ENCODE results near the gene FAM124A. TPM values are rescaled to one million over a fixed set of nuclear protein-coding genes. Genes with fewer than 3 reads are reported as not detected.

The FAM124A gene
- total RNA-seq, 1 experiment from 2014 or later, result 3.1 TPM

DNA sequence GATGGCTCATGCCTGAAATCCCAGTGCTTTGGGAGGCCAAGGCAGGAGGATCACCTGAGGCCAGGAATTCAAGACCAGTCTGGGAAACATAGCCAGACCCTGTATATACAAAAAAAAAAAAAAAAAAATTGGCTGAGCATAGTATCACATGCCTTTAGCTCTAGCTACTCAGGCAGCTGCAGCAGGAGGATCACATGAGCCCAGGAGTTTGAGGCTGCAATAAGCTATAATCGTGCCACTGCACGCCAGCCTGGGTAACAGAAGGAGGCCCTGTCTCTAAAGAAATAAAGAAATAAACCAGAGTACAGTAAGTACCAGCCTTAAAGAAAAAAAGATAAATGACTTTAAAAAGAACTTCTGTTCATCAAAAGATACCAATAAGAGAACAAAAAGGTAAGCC lies 52.9 kb downstream of the FAM124A start:
- ATAC-seq, result no peak
- Histone ChIP-seq H3K79me2 (ENCODE audit: insufficient read depth, low read length) (no peaks in the 10 kb centered on the region), H3K27me3 (ENCODE audit: insufficient read depth, low read length) (no peaks in the 10 kb centered on the region), H3K9ac (ENCODE audit: low read length) (no peak overlapping the region), H3K4me3 (replicated peaks in 1 of 2; ENCODE audit: low read depth in 1 of 2, low read length in 2 of 2) (no peak overlapping the region), H3K9me2 (ENCODE audit: insufficient read depth) (no peaks in the 10 kb centered on the region), H2AFZ (ENCODE audit: low read depth, low read length, poor library complexity, severe bottlenecking) (no peak overlapping the region), H4K20me1 (ENCODE audit: insufficient read depth) (no peaks in the 10 kb centered on the region), H3K4me1 (ENCODE audit: control insufficient read depth in 1 of 2, insufficient read depth in 2 of 2, low read length in 2 of 2) (no peaks in the 10 kb centered on the region), H3K4me2 (ENCODE audit: low read length) (no peak overlapping the region), H3K27ac (ENCODE audit: low read depth, low read length) (no peak overlapping the region), H3K9me3 (ENCODE audit: control insufficient read depth in 1 of 2, insufficient read depth in 1 of 2, low read depth in 1 of 2, low read length in 2 of 2) (no peaks in the 10 kb centered on the region), H3K36me3 (ENCODE audit: control insufficient read depth in 1 of 2, insufficient read depth in 2 of 2, low read length in 2 of 2) (no peaks in the 10 kb centered on the region)
- BruUV-seq (replicated peaks), result no TSS peak
- ChIA-PET POLR2A (no interaction called here), RAD21 (ENCODE audit: low non-redundant PET in 1 of 2, low total read pairs in 2 of 2, uncharacterized antibody in 2 of 2, unreplicated experiment in 2 of 2) (no interaction called here), CTCF (no interaction called here)
- intact Hi-C loops (cut with micrococcal nuclease), result loop anchor here (10.0 kb wide), 1 partner anchor 1950 kb away; no protein-coding TSS in a partner anchor
- DNase-seq (ENCODE audit: low read depth, low spot score), result no peak
- TF ChIP-seq ELF1 (IDR thresholded peaks at IDR 0.05; ENCODE audit: borderline replicate concordance, low read depth), result no peak
- no peak for TF ChIP-seq CBX3 (IDR thresholded peaks at IDR 0.05; ENCODE audit: low read depth)
- no peak for TF ChIP-seq JUND (IDR thresholded peaks at IDR 0.05)
- TF ChIP-seq YY1 (IDR thresholded peaks at IDR 0.05; ENCODE audit: extremely low read depth, insufficient replicate concordance, low read depth, low read length), result no peak
- TF ChIP-seq EZH2phosphoT487 (IDR thresholded peaks at IDR 0.05; ENCODE audit: borderline replicate concordance), result no peak

DNA sequence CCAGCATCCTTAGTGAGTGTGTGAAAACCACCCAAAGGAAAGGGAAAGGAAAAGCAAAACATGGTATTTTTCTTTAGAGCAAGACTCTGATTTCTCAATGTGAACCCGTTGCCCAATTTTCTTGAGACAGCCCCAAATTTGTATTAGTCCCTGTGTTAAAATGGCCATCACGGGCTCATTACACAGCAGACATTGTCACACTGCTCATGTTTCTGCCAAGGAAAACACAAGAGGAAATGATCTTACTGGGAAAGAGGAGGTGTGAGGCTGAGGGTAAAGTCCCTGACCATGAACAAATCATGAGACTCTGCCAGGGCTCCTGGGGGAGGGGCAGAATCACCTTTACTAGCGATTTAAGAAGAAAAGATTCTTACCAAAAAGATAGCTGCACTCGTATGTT lies 54.4 kb downstream of the FAM124A start:
- no peaks in the 10 kb centered on the region for H3K79me2 ChIP-seq (ENCODE audit: insufficient read depth, low read length)
- no peak overlapping the region for H3K9ac ChIP-seq (ENCODE audit: low read length)
- H3K9me2 ChIP-seq (ENCODE audit: insufficient read depth), result no peaks in the 10 kb centered on the region
- DNase-seq (ENCODE audit: low read depth, low spot score) (no peak), ATAC-seq (no peak)
- no peaks in the 10 kb centered on the region for H3K4me1 ChIP-seq (ENCODE audit: control insufficient read depth in 1 of 2, insufficient read depth in 2 of 2, low read length in 2 of 2)
- TF ChIP-seq ZFX (IDR thresholded peaks at IDR 0.05), result no peak
- TF ChIP-seq SRF (IDR thresholded peaks at IDR 0.05; ENCODE audit: low read depth), result no peak
- no peak for TF ChIP-seq MAX (IDR thresholded peaks at IDR 0.05)
- TF ChIP-seq FOSL1 (IDR thresholded peaks at IDR 0.05; ENCODE audit: low read depth), result no peak
- TF ChIP-seq EZH2phosphoT487 (IDR thresholded peaks at IDR 0.05; ENCODE audit: borderline replicate concordance), result no peak
- TF ChIP-seq POLR2A (IDR thresholded peaks at IDR 0.05; ENCODE audit: borderline replicate concordance, extremely low read depth, insufficient read depth, insufficient read length), result no peak
- no peak for TF ChIP-seq TCF7L2 (IDR thresholded peaks at IDR 0.05; ENCODE audit: borderline replicate concordance, extremely low read depth, insufficient read depth, insufficient read length)
- TF ChIP-seq CEBPB (IDR thresholded peaks at IDR 0.05; ENCODE audit: low read depth), result no peak
- TF ChIP-seq, protein P1, sequence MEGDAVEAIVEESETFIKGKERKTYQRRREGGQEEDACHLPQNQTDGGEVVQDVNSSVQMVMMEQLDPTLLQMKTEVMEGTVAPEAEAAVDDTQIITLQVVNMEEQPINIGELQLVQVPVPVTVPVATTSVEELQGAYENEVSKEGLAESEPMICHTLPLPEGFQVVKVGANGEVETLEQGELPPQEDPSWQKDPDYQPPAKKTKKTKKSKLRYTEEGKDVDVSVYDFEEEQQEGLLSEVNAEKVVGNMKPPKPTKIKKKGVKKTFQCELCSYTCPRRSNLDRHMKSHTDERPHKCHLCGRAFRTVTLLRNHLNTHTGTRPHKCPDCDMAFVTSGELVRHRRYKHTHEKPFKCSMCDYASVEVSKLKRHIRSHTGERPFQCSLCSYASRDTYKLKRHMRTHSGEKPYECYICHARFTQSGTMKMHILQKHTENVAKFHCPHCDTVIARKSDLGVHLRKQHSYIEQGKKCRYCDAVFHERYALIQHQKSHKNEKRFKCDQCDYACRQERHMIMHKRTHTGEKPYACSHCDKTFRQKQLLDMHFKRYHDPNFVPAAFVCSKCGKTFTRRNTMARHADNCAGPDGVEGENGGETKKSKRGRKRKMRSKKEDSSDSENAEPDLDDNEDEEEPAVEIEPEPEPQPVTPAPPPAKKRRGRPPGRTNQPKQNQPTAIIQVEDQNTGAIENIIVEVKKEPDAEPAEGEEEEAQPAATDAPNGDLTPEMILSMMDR (IDR thresholded peaks at IDR 0.05 in 2 of 3, conservative IDR thresholded peaks at IDR 0.05 in 1 of 3; ENCODE audit: borderline replicate concordance in 1 of 3, insufficient read depth in 1 of 3, low read depth in 2 of 3, low read length in 2 of 3), result no peak
- TF ChIP-seq SIN3A (IDR thresholded peaks at IDR 0.05; ENCODE audit: low read depth), result no peak
- no peak for TF ChIP-seq ZNF274 (IDR thresholded peaks at IDR 0.05; ENCODE audit: low read depth, low read length)
- no peak for TF ChIP-seq RAD21 (IDR thresholded peaks at IDR 0.05; ENCODE audit: low read depth)
- no peak for TF ChIP-seq CBX3 (IDR thresholded peaks at IDR 0.05; ENCODE audit: low read depth)
- TF ChIP-seq EZH2 (IDR thresholded peaks at IDR 0.05), result no peak
- TF ChIP-seq EGR1 (IDR thresholded peaks at IDR 0.05; ENCODE audit: low read depth), result no peak
- TF ChIP-seq JUND (IDR thresholded peaks at IDR 0.05), result no peak
- no peak for TF ChIP-seq SP1 (IDR thresholded peaks at IDR 0.05; ENCODE audit: low read depth)
- TF ChIP-seq YY1 (IDR thresholded peaks at IDR 0.05; ENCODE audit: extremely low read depth, insufficient replicate concordance, low read depth, low read length), result no peak
- no peaks in the 10 kb centered on the region for H3K36me3 ChIP-seq (ENCODE audit: control insufficient read depth in 1 of 2, insufficient read depth in 2 of 2, low read length in 2 of 2)
- intact Hi-C loops (cut with micrococcal nuclease), result loop anchor here (10.0 kb wide), 1 partner anchor 1952 kb away; no protein-coding TSS in a partner anchor
- no peak overlapping the region for H3K4me3 ChIP-seq (replicated peaks in 1 of 2; ENCODE audit: low read depth in 1 of 2, low read length in 2 of 2)
- no peak overlapping the region for H3K27ac ChIP-seq (ENCODE audit: low read depth, low read length)
- no peaks in the 10 kb centered on the region for H4K20me1 ChIP-seq (ENCODE audit: insufficient read depth)
- no peaks in the 10 kb centered on the region for H3K9me3 ChIP-seq (ENCODE audit: control insufficient read depth in 1 of 2, insufficient read depth in 1 of 2, low read depth in 1 of 2, low read length in 2 of 2)
- H2AFZ ChIP-seq (ENCODE audit: low read depth, low read length, poor library complexity, severe bottlenecking), result no peak overlapping the region
- no peaks in the 10 kb centered on the region for H3K27me3 ChIP-seq (ENCODE audit: insufficient read depth, low read length)
- ChIA-PET CTCF (interaction anchor here (0.7 kb wide), 1 partner anchor 9 kb away, joined by 4 read pairs; no protein-coding TSS in a partner anchor), RAD21 (ENCODE audit: low non-redundant PET in 1 of 2, low total read pairs in 2 of 2, uncharacterized antibody in 2 of 2, unreplicated experiment in 2 of 2) (no interaction called here), POLR2A (no interaction called here)
- BruUV-seq (replicated peaks), result no TSS peak
- H3K4me2 ChIP-seq (ENCODE audit: low read length), result no peak overlapping the region
